Thyroid gland (tissue), 4 donors: ENCODE measurements around the gene FAM219B. TPM values are rescaled to one million over a fixed set of nuclear protein-coding genes. Genes with fewer than 3 reads are reported as not detected.
A peak's percentile ranks its signal among the peaks of the same experiment; 100 is the strongest.

ENCODE experiments used
- DNase-seq, 2 donors: peaks; one replicate each; pipeline ENCODE4 v3.0.0-alpha.2; 2019
- H3K27ac ChIP-seq, 3 donors: fragments of 200-600 bp; sonication (generic); 1 replicate in 2 of 3; 2 replicates in 1 of 3; pipeline ENCODE4 v1.5.1; 2016 to 2019; ENCODE audit warnings: mild to moderate bottlenecking in 1 of 3, moderate library complexity in 1 of 3
- H3K27me3 ChIP-seq: fragments of 200-600 bp; sonication (generic); one replicate; pipeline ENCODE4 v1.5.1; 2019
- H3K36me3 ChIP-seq, 2 donors: fragments of 200-600 bp; sonication (generic); one replicate each; pipeline ENCODE4 v1.5.1; 2016 to 2019
- H3K4me1 ChIP-seq, 2 donors: fragments of 200-600 bp; sonication (generic); one replicate each; pipeline ENCODE4 v1.5.1; 2017 to 2019
- H3K4me3 ChIP-seq, 3 donors: fragments of 200-600 bp; sonication (generic); replicated peaks in 1 of 3; 1 replicate in 2 of 3; 2 replicates in 1 of 3; pipeline ENCODE4 v1.5.1; 2016; ENCODE audit warnings: mild to moderate bottlenecking in 1 of 3
- H3K9me3 ChIP-seq: fragments of 200-600 bp; sonication (generic); one replicate; pipeline ENCODE4 v1.5.1; 2017
- CTCF ChIP-seq, 6 experiments: fragments of 200-600 bp in 3 of 6; fragments of 450-650 bp in 3 of 6; sonication (generic) in 3 of 6; IDR thresholded peaks; one replicate each; pipeline ENCODE4 v1.5.1; 2016 to 2019; ENCODE audit warnings: antibody characterized with exemption in 6 of 6, mild to moderate bottlenecking in 2 of 6, inconsistent platforms in 1 of 6, moderate library complexity in 1 of 6
- POLR2A ChIP-seq, 2 donors: fragments of 450-650 bp; IDR thresholded peaks; one replicate each; pipeline ENCODE4 v1.6.1; 2017; ENCODE audit warnings: antibody characterized with exemption in 2 of 2, mild to moderate bottlenecking in 2 of 2, moderate library complexity in 1 of 2
- WGBS, 2 donors: methylation state at CpG; one replicate each; pipeline ENCODE4 v1.1.5; 2017; 5-methylcytosine and 5-hydroxymethylcytosine counted together
- intact Hi-C: fragments of 100-400 bp; cut with DNase I; formaldehyde crosslinking; loops from one replicate; pipeline ENCODE4 v1.15.1; 2023
- total RNA-seq, 4 donors: library from RNA; depleted of rRNA; stranded (reverse); fragments of >200 nt; gene quantifications; one replicate each; pipeline ENCODE4 v1.2.3, GENCODE V29; 2016

FAM219B gene
- total RNA-seq, 4 donors from 2014 or later = 72.1 to 136 (median 88.2) TPM

GRCh38 chr15:74869372-74869725, 37.3 kb downstream of the FAM219B start:
- Histone ChIP-seq H3K4me1 (peaks cover 49 to 83% of the 10 kb centered on the region in 2 donors), H3K9me3 (no peaks in the 10 kb centered on the region), H3K36me3 (no peaks in the 10 kb centered on the region), H3K27ac (peak overlapping the region; percentile 35 to 78 (median 67)), H3K4me3 (no peak overlapping the region), H3K27me3 (no peaks in the 10 kb centered on the region)
- DNase-seq = no peak
- TF ChIP-seq CTCF (IDR thresholded peaks at IDR 0.05) (no peak), POLR2A (IDR thresholded peaks at IDR 0.05) (no peak)
- intact Hi-C loops = no loop called here

GRCh38 chr15:74868059-74868458, 38.6 kb downstream of the FAM219B start:
- no peak for TF ChIP-seq POLR2A (IDR thresholded peaks at IDR 0.05)
- no peak for TF ChIP-seq CTCF (IDR thresholded peaks at IDR 0.05)
- intact Hi-C loops = no loop called here
- H3K9me3 ChIP-seq = no peaks in the 10 kb centered on the region
- no peaks in the 10 kb centered on the region for H3K36me3 ChIP-seq
- H3K4me3 ChIP-seq = no peak overlapping the region
- WGBS, 2 donors = 73 to 75% methylated on average over 6 of the region's 6 CpGs
- peaks cover 49 to 90% of the 10 kb centered on the region in 2 donors for H3K4me1 ChIP-seq
- H3K27me3 ChIP-seq = no peaks in the 10 kb centered on the region
- H3K27ac ChIP-seq = peak overlapping the region; percentile 44 to 78 (median 67)
- DNase-seq = no peak

GRCh38 chr15:74867466-74868038, 39.1 kb downstream of the FAM219B start:
- H3K27me3 ChIP-seq = no peaks in the 10 kb centered on the region
- TF ChIP-seq CTCF (IDR thresholded peaks at IDR 0.05) = no peak
- no peak for TF ChIP-seq POLR2A (IDR thresholded peaks at IDR 0.05)
- H3K27ac ChIP-seq = peak overlapping the region; percentile 4 to 78 (median 67)
- H3K4me1 ChIP-seq = peaks cover 49 to 90% of the 10 kb centered on the region in 2 donors
- intact Hi-C loops = no loop called here
- no peak for DNase-seq
- no peaks in the 10 kb centered on the region for H3K9me3 ChIP-seq
- H3K4me3 ChIP-seq = no peak overlapping the region
- WGBS, 2 donors = 61 to 77% methylated on average over 1 of the region's 1 CpG
- no peaks in the 10 kb centered on the region for H3K36me3 ChIP-seq

GRCh38 chr15:74866090-74866489, 40.6 kb downstream of the FAM219B start:
- 72 to 74% methylated on average over 6 of the region's 6 CpGs for WGBS, 2 donors
- peak overlapping the region; percentile 26 to 78 (median 67) for H3K27ac ChIP-seq
- DNase-seq = peak; percentile 68
- H3K27me3 ChIP-seq = no peaks in the 10 kb centered on the region
- no peaks in the 10 kb centered on the region for H3K36me3 ChIP-seq
- no peaks in the 10 kb centered on the region for H3K9me3 ChIP-seq
- no peak for TF ChIP-seq POLR2A (IDR thresholded peaks at IDR 0.05)
- no peak for TF ChIP-seq CTCF (IDR thresholded peaks at IDR 0.05)
- intact Hi-C loops = no loop called here
- H3K4me3 ChIP-seq = no peak overlapping the region
- H3K4me1 ChIP-seq = peaks cover 38 to 77% of the 10 kb centered on the region in 2 donors

- no peaks in the 10 kb centered on the region for H3K27me3 ChIP-seq
- intact Hi-C loops = no loop called here
- no peak for DNase-seq
- H3K9me3 ChIP-seq = no peaks in the 10 kb centered on the region
- TF ChIP-seq POLR2A (IDR thresholded peaks at IDR 0.05) (no peak), CTCF (IDR thresholded peaks at IDR 0.05) (no peak)
- WGBS, 2 donors = 72 to 78% methylated on average over 2 of the region's 2 CpGs
- H3K36me3 ChIP-seq = no peaks in the 10 kb centered on the region
- peaks cover 30 to 69% of the 10 kb centered on the region in 2 donors for H3K4me1 ChIP-seq
- peak overlapping the region; percentile 32 to 78 (median 67) for H3K27ac ChIP-seq
- H3K4me3 ChIP-seq = no peak overlapping the region
Observed at GRCh38 chr15:74865316-74865715, 41.3 kb downstream of the FAM219B start.
